NCI-H2081 treated with DMSO at 0.1 percent for 48 hours (cell line): ENCODE results near the gene CYP19A1.
"Not testable (repeated sequence)": the region's sequence is repeated elsewhere in the genome, so short reads cannot be mapped to it uniquely, and the experiment has no call there.

Experiments used
- DNase-seq: peaks from one replicate; lab custom pipeline; 2025; lab: John Stamatoyannopoulos, UW

The CYP19A1 gene

GRCh38 chr15:51261113-51261512 lies 77.3 kb downstream of the CYP19A1 start:
- not testable (repeated sequence) for DNase-seq

- DNase-seq, result no peak
Measured at GRCh38 chr15:51260202-51260601, 78.2 kb downstream of the CYP19A1 start.

- no peak for DNase-seq
Measured at GRCh38 chr15:51255533-51255932, 82.9 kb downstream of the CYP19A1 start.

- no peak for DNase-seq
Measured at GRCh38 chr15:51253366-51253765, 85.0 kb downstream of the CYP19A1 start.

GRCh38 chr15:51252671-51253070 lies 85.7 kb downstream of the CYP19A1 start:
- DNase-seq, result no peak

GRCh38 chr15:51251556-51251955 lies 86.8 kb downstream of the CYP19A1 start:
- DNase-seq, result no peak

- DNase-seq, result no peak
Measured at GRCh38 chr15:51250217-51251011, 88.0 kb downstream of the CYP19A1 start.

- no peak for DNase-seq
Measured at GRCh38 chr15:51245628-51246027, 92.8 kb downstream of the CYP19A1 start.

- no peak for DNase-seq
Measured at GRCh38 chr15:51244423-51244869, 94.0 kb downstream of the CYP19A1 start.

- no peak for DNase-seq
Measured at GRCh38 chr15:51243774-51244173, 94.6 kb downstream of the CYP19A1 start.

- no peak for DNase-seq
Measured at GRCh38 chr15:51240066-51240465, 98.3 kb downstream of the CYP19A1 start.

GRCh38 chr15:51237816-51238215 lies 100.6 kb downstream of the CYP19A1 start:
- DNase-seq, result no peak

- DNase-seq, result no peak
Measured at GRCh38 chr15:51234176-51234927, 104.0 kb downstream of the CYP19A1 start.

- no peak for DNase-seq
Measured at GRCh38 chr15:51232581-51232980, 105.8 kb downstream of the CYP19A1 start.

GRCh38 chr15:51229907-51230330 lies 108.5 kb downstream of the CYP19A1 start:
- no peak for DNase-seq

- DNase-seq, result no peak
Measured at GRCh38 chr15:51227940-51228732, 110.3 kb downstream of the CYP19A1 start.

GRCh38 chr15:51226576-51227210 lies 111.7 kb downstream of the CYP19A1 start:
- no peak for DNase-seq

- no peak for DNase-seq
Measured at GRCh38 chr15:51224428-51224827, 114.0 kb downstream of the CYP19A1 start.

GRCh38 chr15:51223771-51224229 lies 114.6 kb downstream of the CYP19A1 start:
- no peak for DNase-seq

GRCh38 chr15:51218299-51218938 lies 120.0 kb downstream of the CYP19A1 start:
- no peak for DNase-seq

- DNase-seq, result no peak
Measured at GRCh38 chr15:51212909-51213308, 125.5 kb downstream of the CYP19A1 start.
